Measurements from ENCODE around the gene MIEN1.

Gene MIEN1

DNA sequence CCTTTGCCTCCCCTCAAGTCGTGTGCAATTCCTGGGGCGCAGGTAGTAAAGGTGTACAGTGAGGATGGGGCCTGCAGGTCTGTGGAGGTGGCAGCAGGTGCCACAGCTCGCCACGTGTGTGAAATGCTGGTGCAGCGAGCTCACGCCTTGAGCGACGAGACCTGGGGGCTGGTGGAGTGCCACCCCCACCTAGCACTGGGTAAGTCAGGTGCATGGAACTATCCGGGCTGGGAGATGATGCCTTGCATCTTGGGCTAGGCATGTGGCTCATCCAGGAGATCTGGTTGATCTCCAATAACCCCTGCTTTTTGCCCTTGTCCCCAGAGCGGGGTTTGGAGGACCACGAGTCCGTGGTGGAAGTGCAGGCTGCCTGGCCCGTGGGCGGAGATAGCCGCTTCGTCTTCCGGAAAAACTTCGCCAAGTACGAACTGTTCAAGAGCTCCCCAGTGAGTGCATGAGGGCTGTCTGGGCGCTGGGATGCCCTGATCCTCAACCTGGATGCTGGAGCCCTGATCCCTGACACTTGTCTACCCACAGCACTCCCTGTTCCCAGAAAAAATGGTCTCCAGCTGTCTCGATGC lies 12.6 kb upstream of the MIEN1 start:
- DNase-seq (ENCODE audit: low read depth, low spot score) = no peak
- TF ChIP-seq YY1 (IDR thresholded peaks at IDR 0.05; ENCODE audit: insufficient read depth, insufficient read length) = no peak
- TF ChIP-seq ZNF274 (IDR thresholded peaks at IDR 0.05; ENCODE audit: low read depth, low read length) = no peak
- TF ChIP-seq SUZ12 (IDR thresholded peaks at IDR 0.05; ENCODE audit: extremely low read depth, insufficient read depth, insufficient read length) = no peak
- Histone ChIP-seq H3K9me3 (ENCODE audit: insufficient read depth, low read length) (no peaks in the 10 kb centered on the region), H3K27me3 (ENCODE audit: insufficient read depth, insufficient read length) (peaks cover 9% of the 10 kb centered on the region), H3K9ac (ENCODE audit: insufficient read length, low read depth) (peak overlapping the region; percentile 36), H3K36me3 (ENCODE audit: insufficient read depth, insufficient read length, low read length) (no peaks in the 10 kb centered on the region), H3K4me3 (ENCODE audit: insufficient read length, low read depth) (no peak overlapping the region), H3K4me1 (ENCODE audit: insufficient read depth, insufficient read length) (peaks cover 19% of the 10 kb centered on the region)

DNA sequence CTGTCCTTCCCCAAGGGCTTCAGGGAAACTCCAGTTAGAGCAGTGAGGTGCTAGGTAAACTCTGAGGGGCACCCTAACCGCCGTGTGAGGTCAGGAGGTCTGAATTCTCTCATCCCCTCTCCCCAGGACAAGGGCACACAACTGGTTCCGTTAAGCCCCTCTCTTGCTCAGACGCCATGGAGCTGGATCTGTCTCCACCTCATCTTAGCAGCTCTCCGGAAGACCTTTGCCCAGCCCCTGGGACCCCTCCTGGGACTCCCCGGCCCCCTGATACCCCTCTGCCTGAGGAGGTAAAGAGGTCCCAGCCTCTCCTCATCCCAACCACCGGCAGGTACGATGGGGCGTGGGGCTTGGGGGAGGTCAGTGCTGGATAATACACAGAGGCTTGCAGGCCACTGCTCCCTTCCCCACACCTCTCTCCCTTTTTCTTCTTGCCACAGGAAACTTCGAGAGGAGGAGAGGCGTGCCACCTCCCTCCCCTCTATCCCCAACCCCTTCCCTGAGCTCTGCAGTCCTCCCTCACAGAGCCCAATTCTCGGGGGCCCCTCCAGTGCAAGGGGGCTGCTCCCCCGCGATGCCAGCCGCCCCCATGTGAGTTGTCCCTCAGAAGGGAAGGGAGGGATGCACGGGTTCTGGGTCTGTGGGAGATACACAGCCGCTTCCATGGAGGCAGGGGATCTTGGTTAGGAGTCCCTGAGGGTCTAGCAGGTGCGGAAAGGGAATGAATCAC lies 12.0 kb upstream of the MIEN1 start:
- H3K4me1 ChIP-seq (ENCODE audit: insufficient read depth, insufficient read length) = peaks cover 19% of the 10 kb centered on the region
- H3K4me3 ChIP-seq (ENCODE audit: insufficient read length, low read depth) = no peak overlapping the region
- no peak overlapping the region for H3K9ac ChIP-seq (ENCODE audit: insufficient read length, low read depth)
- peaks cover 15% of the 10 kb centered on the region for H3K27me3 ChIP-seq (ENCODE audit: insufficient read depth, insufficient read length)
- no peaks in the 10 kb centered on the region for H3K36me3 ChIP-seq (ENCODE audit: insufficient read depth, insufficient read length, low read length)
- TF ChIP-seq SUZ12 (IDR thresholded peaks at IDR 0.05; ENCODE audit: extremely low read depth, insufficient read depth, insufficient read length) (no peak), ZNF274 (IDR thresholded peaks at IDR 0.05; ENCODE audit: low read depth, low read length) (no peak), YY1 (IDR thresholded peaks at IDR 0.05; ENCODE audit: insufficient read depth, insufficient read length) (no peak)
- no peak for DNase-seq (ENCODE audit: low read depth, low spot score)
- no peaks in the 10 kb centered on the region for H3K9me3 ChIP-seq (ENCODE audit: insufficient read depth, low read length)

DNA sequence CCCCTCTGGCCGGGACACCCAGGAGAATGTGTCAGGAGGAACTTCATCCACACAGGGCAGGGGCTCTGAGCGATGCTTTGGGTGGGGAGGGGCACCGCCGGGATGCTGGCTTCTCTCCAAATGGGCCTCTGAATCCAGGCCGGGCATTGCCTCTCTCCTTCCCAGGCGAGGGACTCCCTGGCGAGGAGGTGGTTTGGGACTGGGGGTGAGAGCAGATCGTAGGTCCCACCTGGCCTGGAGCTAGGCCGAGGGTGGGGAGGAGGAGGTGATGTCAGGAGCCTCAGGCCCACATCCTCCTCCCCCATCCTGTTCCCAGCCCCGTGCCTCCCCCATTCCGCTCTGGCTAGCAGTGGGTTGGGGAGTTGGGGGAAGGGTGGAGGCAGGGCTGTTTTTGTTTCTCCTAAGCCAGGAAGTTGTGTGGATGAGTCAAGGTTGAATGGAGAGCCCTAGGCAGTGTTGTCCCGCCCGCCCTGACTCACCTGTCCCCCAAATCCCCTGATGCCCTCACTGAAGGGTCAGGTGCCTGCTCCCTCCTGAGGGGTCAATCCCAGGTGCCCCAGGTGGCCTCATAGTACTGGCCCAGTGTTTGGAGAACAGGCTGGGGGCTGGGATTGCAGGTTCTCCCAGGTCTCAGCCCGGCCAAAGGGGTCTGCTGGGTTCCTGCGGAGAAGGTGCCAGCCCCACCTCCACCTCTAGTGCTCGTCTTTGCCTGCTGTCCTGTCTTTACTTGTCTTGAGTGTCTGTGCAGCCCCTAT lies 10.2 kb upstream of the MIEN1 start:
- DNase-seq (ENCODE audit: low read depth, low spot score) = peak; percentile 84
- peak overlapping the region; percentile 33 for H3K4me3 ChIP-seq (ENCODE audit: insufficient read length, low read depth)
- H3K36me3 ChIP-seq (ENCODE audit: insufficient read depth, insufficient read length, low read length) = no peaks in the 10 kb centered on the region
- no peak for TF ChIP-seq ZNF274 (IDR thresholded peaks at IDR 0.05; ENCODE audit: low read depth, low read length)
- TF ChIP-seq YY1 (IDR thresholded peaks at IDR 0.05; ENCODE audit: insufficient read depth, insufficient read length) = no peak
- no peak for TF ChIP-seq SUZ12 (IDR thresholded peaks at IDR 0.05; ENCODE audit: extremely low read depth, insufficient read depth, insufficient read length)
- no peaks in the 10 kb centered on the region for H3K9me3 ChIP-seq (ENCODE audit: insufficient read depth, low read length)
- H3K27me3 ChIP-seq (ENCODE audit: insufficient read depth, insufficient read length) = peaks cover 16% of the 10 kb centered on the region
- H3K4me1 ChIP-seq (ENCODE audit: insufficient read depth, insufficient read length) = peaks cover 22% of the 10 kb centered on the region
- peak overlapping the region; percentile 78 for H3K9ac ChIP-seq (ENCODE audit: insufficient read length, low read depth)

DNA sequence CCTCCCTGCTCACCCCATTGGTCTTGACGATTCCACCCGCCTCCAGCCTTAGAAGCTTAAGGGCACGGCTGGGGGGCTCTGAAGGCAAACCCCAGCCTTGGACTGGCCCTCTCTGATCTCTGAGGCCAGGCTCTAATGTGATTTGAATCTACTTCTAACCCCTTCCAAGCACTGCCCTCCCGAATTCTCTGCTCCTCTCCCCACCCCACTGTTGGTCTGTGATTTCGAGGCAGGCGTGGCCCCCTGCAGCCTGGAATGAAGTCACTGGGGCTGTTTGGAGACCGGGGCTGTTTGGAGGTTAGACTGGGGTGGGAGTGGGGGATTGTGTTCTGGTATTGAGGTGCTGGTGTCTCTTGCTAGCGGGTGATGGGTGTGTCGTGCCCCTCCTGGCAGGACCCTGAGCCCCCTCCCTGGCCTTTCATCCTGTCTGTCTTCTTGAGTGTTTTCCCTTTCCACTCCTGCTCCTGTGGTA lies 9.6 kb upstream of the MIEN1 start:
- Histone ChIP-seq H3K4me3 (ENCODE audit: insufficient read length, low read depth) (peak overlapping the region; percentile 33), H3K9ac (ENCODE audit: insufficient read length, low read depth) (peak overlapping the region; percentile 78)
- TF ChIP-seq SUZ12 (IDR thresholded peaks at IDR 0.05; ENCODE audit: extremely low read depth, insufficient read depth, insufficient read length) = no peak
- no peak for TF ChIP-seq ZNF274 (IDR thresholded peaks at IDR 0.05; ENCODE audit: low read depth, low read length)
- TF ChIP-seq YY1 (IDR thresholded peaks at IDR 0.05; ENCODE audit: insufficient read depth, insufficient read length) = no peak

DNA sequence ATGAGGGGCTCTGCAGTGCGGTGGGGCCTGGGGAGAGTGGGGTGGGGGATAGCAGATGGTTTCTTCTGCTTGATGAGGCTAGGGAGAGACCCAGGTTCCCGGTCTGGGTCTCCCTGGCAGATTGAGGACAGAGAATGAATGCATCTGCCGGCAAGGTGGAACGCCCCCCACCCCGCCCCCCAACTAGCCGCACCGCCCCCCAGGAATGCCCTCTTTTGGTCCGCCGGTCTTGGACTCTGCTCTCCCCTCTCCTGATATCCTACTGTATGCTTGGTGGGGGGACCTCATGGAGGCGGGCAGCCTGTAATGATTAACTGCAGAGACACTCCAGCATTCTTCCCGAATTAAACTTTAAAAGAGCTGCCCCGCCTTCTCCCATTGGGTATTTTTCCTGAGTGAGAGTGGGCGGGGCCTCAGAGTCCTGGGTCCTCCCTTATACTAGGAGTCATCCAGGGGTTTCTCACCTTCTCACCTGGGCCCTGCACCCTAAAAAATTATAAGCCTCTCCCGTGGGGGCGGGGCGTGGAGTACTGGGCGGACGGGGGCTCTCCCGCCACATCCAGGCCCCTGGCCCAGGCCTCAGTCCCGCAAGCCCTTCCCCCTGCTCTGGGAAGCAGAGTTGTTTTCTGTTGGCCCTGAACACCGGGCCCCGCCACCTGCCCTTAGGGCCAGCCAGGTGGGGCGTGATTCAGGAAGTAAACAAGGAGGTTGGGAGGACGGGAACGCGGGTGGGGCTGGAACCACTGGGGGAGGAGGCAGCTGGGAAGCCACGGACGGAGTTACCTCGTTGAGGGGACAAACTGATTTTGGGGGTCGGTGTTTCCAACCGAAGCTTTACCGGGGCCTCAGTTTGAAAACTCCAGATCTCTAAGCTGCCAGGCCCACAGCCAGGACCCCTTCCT lies 8.9 kb upstream of the MIEN1 start:
- Histone ChIP-seq H3K4me1 (ENCODE audit: insufficient read depth, insufficient read length) (peaks cover 20% of the 10 kb centered on the region), H3K4me3 (ENCODE audit: insufficient read length, low read depth) (peak overlapping the region; percentile 53), H3K9ac (ENCODE audit: insufficient read length, low read depth) (peak overlapping the region; percentile 78), H3K27me3 (ENCODE audit: insufficient read depth, insufficient read length) (peaks cover 16% of the 10 kb centered on the region), H3K9me3 (ENCODE audit: insufficient read depth, low read length) (no peaks in the 10 kb centered on the region), H3K36me3 (ENCODE audit: insufficient read depth, insufficient read length, low read length) (no peaks in the 10 kb centered on the region)
- no peak for DNase-seq (ENCODE audit: low read depth, low spot score)
- no peak for TF ChIP-seq YY1 (IDR thresholded peaks at IDR 0.05; ENCODE audit: insufficient read depth, insufficient read length)
- no peak for TF ChIP-seq ZNF274 (IDR thresholded peaks at IDR 0.05; ENCODE audit: low read depth, low read length)
- TF ChIP-seq SUZ12 (IDR thresholded peaks at IDR 0.05; ENCODE audit: extremely low read depth, insufficient read depth, insufficient read length) = no peak

More for the DNA sequence above, 9.6 kb upstream of the MIEN1 start:
- no peaks in the 10 kb centered on the region for H3K36me3 ChIP-seq (ENCODE audit: insufficient read depth, insufficient read length, low read length)
- peaks cover 22% of the 10 kb centered on the region for H3K4me1 ChIP-seq (ENCODE audit: insufficient read depth, insufficient read length)
- peaks cover 16% of the 10 kb centered on the region for H3K27me3 ChIP-seq (ENCODE audit: insufficient read depth, insufficient read length)
- no peak for DNase-seq (ENCODE audit: low read depth, low spot score)
- no peaks in the 10 kb centered on the region for H3K9me3 ChIP-seq (ENCODE audit: insufficient read depth, low read length)

DNA sequence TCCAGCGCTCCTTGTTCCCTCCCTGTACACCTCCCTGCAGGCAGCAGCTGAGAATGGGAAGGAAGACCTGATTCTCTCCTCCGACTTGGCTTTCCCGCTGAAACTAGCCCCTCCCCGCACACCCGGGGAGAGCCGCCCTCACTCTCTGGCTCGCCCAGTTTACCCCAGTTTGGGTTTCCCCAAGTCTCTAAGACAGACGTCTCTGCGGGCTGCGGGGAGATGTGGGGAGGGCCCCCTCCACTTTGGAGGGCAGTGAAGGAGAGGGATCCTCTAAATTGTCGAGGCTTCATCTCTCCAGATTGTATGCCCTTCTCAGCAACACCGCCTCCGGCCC lies 8.2 kb upstream of the MIEN1 start:
- H3K4me1 ChIP-seq (ENCODE audit: insufficient read depth, insufficient read length) = peaks cover 20% of the 10 kb centered on the region
- H3K9me3 ChIP-seq (ENCODE audit: insufficient read depth, low read length) = no peaks in the 10 kb centered on the region
- H3K9ac ChIP-seq (ENCODE audit: insufficient read length, low read depth) = peak overlapping the region; percentile 68
- peaks cover 16% of the 10 kb centered on the region for H3K27me3 ChIP-seq (ENCODE audit: insufficient read depth, insufficient read length)
- no peaks in the 10 kb centered on the region for H3K36me3 ChIP-seq (ENCODE audit: insufficient read depth, insufficient read length, low read length)
- no peak for TF ChIP-seq YY1 (IDR thresholded peaks at IDR 0.05; ENCODE audit: insufficient read depth, insufficient read length)
- TF ChIP-seq ZNF274 (IDR thresholded peaks at IDR 0.05; ENCODE audit: low read depth, low read length) = no peak
- no peak for TF ChIP-seq SUZ12 (IDR thresholded peaks at IDR 0.05; ENCODE audit: extremely low read depth, insufficient read depth, insufficient read length)
- no peak for DNase-seq (ENCODE audit: low read depth, low spot score)
- H3K4me3 ChIP-seq (ENCODE audit: insufficient read length, low read depth) = peak overlapping the region; percentile 53
